ENCODE measurements around the gene RSPO3. TPM values are rescaled to one million over a fixed set of nuclear protein-coding genes. Genes with fewer than 3 reads are reported as not detected.

Gene RSPO3
- total and polyA plus RNA-seq, 9 of the 15 experiments (the other 6 are each of a cell fraction or from before 2014, with no cell fraction given), result not detected

DNA sequence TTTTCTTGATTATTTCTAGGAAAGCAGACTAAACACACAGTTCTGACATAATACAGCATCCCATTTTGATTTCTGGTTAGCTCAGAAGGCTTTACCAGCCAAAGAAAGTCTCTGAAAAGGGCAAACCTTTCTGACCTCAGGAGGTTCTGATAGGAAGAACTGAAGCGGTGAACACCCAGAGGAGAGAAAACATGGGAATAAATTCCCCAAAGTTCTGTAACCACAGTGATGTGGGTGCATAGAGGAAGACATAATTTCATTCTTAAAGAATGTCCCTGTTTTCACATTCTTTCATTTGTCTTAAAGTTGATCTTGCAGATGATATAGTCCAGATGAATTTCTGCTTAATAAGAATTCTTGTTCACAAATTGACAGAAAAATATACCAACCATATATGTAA is 60.3 kb downstream of the RSPO3 start (continued):
- TF ChIP-seq, protein P1, sequence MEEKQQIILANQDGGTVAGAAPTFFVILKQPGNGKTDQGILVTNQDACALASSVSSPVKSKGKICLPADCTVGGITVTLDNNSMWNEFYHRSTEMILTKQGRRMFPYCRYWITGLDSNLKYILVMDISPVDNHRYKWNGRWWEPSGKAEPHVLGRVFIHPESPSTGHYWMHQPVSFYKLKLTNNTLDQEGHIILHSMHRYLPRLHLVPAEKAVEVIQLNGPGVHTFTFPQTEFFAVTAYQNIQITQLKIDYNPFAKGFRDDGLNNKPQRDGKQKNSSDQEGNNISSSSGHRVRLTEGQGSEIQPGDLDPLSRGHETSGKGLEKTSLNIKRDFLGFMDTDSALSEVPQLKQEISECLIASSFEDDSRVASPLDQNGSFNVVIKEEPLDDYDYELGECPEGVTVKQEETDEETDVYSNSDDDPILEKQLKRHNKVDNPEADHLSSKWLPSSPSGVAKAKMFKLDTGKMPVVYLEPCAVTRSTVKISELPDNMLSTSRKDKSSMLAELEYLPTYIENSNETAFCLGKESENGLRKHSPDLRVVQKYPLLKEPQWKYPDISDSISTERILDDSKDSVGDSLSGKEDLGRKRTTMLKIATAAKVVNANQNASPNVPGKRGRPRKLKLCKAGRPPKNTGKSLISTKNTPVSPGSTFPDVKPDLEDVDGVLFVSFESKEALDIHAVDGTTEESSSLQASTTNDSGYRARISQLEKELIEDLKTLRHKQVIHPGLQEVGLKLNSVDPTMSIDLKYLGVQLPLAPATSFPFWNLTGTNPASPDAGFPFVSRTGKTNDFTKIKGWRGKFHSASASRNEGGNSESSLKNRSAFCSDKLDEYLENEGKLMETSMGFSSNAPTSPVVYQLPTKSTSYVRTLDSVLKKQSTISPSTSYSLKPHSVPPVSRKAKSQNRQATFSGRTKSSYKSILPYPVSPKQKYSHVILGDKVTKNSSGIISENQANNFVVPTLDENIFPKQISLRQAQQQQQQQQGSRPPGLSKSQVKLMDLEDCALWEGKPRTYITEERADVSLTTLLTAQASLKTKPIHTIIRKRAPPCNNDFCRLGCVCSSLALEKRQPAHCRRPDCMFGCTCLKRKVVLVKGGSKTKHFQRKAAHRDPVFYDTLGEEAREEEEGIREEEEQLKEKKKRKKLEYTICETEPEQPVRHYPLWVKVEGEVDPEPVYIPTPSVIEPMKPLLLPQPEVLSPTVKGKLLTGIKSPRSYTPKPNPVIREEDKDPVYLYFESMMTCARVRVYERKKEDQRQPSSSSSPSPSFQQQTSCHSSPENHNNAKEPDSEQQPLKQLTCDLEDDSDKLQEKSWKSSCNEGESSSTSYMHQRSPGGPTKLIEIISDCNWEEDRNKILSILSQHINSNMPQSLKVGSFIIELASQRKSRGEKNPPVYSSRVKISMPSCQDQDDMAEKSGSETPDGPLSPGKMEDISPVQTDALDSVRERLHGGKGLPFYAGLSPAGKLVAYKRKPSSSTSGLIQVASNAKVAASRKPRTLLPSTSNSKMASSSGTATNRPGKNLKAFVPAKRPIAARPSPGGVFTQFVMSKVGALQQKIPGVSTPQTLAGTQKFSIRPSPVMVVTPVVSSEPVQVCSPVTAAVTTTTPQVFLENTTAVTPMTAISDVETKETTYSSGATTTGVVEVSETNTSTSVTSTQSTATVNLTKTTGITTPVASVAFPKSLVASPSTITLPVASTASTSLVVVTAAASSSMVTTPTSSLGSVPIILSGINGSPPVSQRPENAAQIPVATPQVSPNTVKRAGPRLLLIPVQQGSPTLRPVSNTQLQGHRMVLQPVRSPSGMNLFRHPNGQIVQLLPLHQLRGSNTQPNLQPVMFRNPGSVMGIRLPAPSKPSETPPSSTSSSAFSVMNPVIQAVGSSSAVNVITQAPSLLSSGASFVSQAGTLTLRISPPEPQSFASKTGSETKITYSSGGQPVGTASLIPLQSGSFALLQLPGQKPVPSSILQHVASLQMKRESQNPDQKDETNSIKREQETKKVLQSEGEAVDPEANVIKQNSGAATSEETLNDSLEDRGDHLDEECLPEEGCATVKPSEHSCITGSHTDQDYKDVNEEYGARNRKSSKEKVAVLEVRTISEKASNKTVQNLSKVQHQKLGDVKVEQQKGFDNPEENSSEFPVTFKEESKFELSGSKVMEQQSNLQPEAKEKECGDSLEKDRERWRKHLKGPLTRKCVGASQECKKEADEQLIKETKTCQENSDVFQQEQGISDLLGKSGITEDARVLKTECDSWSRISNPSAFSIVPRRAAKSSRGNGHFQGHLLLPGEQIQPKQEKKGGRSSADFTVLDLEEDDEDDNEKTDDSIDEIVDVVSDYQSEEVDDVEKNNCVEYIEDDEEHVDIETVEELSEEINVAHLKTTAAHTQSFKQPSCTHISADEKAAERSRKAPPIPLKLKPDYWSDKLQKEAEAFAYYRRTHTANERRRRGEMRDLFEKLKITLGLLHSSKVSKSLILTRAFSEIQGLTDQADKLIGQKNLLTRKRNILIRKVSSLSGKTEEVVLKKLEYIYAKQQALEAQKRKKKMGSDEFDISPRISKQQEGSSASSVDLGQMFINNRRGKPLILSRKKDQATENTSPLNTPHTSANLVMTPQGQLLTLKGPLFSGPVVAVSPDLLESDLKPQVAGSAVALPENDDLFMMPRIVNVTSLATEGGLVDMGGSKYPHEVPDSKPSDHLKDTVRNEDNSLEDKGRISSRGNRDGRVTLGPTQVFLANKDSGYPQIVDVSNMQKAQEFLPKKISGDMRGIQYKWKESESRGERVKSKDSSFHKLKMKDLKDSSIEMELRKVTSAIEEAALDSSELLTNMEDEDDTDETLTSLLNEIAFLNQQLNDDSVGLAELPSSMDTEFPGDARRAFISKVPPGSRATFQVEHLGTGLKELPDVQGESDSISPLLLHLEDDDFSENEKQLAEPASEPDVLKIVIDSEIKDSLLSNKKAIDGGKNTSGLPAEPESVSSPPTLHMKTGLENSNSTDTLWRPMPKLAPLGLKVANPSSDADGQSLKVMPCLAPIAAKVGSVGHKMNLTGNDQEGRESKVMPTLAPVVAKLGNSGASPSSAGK (IDR thresholded peaks at IDR 0.05), result no peak

Data from K562 (cell line).